ENCODE results near the gene COBL.

COBL gene

DNA sequence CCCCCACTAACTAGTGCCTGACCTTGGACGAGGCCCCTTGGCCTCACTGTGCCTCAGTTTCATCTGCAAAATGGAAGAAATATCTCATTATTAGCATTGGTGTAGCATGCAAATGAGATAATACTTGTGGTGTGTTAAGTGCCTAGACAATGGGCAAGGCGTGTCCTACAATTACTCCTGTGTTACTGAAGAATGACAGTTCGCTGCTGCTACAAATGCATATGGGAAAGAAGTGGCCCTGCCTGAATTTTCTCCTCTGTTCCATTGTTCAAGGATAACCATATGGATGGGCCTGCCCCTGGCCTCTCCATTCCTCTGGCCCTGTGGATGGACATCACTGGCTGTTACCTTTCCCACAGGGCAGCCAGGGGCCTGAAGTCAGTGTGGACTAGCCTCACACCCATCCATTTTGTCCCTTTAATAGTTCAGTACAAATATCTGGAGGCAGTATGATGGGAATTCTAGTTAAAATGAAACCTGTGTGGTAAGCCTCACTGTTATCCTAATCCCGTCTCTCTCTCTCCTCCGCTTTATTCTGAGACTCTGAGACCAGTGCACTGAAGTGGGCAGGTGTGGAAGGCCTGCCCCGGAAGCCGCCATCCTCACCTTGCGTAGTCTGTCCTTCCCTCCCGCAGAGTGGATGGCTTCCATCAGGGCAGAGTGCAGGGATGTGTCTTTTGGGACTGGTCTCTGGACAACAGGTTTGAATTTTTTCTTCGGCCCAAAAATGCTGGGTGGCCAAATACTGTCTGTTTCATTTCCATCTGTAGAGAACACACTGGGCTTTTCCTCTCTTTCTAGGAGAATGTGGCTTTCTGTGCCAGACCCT is 289.3 kb downstream of the COBL start:
- DNase-seq (ENCODE audit: low spot score) = no peak
- TF ChIP-seq, protein P1, sequence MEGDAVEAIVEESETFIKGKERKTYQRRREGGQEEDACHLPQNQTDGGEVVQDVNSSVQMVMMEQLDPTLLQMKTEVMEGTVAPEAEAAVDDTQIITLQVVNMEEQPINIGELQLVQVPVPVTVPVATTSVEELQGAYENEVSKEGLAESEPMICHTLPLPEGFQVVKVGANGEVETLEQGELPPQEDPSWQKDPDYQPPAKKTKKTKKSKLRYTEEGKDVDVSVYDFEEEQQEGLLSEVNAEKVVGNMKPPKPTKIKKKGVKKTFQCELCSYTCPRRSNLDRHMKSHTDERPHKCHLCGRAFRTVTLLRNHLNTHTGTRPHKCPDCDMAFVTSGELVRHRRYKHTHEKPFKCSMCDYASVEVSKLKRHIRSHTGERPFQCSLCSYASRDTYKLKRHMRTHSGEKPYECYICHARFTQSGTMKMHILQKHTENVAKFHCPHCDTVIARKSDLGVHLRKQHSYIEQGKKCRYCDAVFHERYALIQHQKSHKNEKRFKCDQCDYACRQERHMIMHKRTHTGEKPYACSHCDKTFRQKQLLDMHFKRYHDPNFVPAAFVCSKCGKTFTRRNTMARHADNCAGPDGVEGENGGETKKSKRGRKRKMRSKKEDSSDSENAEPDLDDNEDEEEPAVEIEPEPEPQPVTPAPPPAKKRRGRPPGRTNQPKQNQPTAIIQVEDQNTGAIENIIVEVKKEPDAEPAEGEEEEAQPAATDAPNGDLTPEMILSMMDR (IDR thresholded peaks at IDR 0.05; ENCODE audit: extremely low read depth, missing control alignments) = no peak

DNA sequence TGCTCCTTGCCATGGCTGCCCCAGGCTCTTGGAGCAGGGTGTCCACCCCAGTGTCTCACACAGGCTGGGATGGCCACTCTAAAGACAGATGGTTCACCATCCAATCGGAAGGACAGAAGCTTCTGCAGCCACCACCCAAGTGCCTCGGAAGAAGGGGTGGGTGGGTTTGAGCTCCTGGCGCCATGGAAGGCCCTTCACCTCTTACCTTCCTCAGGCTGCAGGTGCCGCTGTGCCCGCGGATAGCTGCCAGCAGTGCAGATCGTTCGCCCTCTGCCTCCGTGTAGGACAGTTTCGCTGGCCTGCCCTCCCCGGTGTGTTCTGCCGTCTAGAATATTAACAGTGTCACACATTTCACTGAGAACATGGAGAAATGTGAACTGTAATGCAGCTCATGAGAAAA is 290.3 kb downstream of the COBL start:
- no peak for DNase-seq (ENCODE audit: low spot score)
- TF ChIP-seq, protein P1 (IDR thresholded peaks at IDR 0.05; ENCODE audit: extremely low read depth, missing control alignments) = no peak

DNA sequence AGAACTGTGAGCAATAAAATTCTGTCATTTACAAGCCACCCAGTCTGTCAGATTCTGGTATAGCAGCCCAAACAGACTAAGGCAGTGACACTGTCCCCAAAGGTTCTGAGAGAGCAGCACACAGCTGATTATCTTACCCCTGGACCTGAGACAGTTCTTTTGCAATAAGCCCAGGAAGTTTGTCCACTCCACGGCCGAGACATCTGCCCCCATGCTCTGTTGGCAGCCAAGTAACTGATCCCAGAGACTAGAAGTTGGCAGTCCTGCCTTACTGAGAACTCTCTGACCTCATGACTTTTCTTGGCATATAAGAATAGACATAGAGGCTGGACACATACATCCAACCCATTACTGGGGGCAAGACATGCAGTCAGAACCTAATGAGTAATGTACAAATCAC is 290.9 kb downstream of the COBL start:
- no peak for DNase-seq (ENCODE audit: low spot score)
- TF ChIP-seq, protein P1 (IDR thresholded peaks at IDR 0.05; ENCODE audit: extremely low read depth, missing control alignments) = no peak

DNA sequence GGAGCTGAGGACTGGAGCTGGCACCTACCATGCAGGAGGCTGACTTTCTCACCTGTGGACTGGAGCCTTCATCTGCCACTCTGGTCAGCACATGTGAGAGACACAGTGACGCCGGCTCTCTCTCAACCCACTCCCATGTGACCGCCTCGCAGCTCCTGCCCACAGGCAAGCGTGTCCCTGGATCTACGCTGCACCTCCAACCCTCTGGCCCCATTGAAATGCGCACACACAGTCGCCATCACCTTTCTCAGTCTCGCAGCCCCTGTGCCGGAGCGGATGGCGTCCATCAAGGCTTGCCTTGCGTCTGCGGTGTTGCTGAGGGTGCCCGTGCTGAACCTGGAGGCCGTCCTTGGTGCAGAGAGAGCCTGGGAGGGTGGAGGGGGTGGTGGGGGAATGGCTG is 291.7 kb downstream of the COBL start:
- no peak for DNase-seq (ENCODE audit: low spot score)
- TF ChIP-seq, protein P1 (IDR thresholded peaks at IDR 0.05; ENCODE audit: extremely low read depth, missing control alignments) = no peak

DNA sequence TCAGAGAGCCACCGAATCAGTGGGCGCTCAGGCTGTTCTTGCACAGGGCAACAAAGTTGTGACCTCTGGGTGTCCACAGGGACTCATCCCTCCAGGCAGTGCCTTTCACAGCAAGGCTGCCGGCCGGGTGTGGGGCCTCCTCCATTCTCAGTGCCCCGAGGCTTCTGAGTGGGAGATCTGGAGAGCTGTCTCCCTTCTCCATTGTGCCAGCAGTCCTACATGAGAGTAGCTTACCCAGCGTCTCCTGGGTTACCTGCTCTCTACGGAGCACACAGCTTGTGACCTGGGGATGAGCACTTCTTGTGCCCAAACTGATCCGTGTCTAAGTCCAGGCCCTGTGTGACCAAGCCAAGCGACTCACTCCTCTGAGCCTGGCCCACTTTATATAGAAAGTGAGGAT is 293.1 kb downstream of the COBL start:
- no peak for DNase-seq (ENCODE audit: low spot score)
- TF ChIP-seq, protein P1 (IDR thresholded peaks at IDR 0.05; ENCODE audit: extremely low read depth, missing control alignments) = no peak

DNA sequence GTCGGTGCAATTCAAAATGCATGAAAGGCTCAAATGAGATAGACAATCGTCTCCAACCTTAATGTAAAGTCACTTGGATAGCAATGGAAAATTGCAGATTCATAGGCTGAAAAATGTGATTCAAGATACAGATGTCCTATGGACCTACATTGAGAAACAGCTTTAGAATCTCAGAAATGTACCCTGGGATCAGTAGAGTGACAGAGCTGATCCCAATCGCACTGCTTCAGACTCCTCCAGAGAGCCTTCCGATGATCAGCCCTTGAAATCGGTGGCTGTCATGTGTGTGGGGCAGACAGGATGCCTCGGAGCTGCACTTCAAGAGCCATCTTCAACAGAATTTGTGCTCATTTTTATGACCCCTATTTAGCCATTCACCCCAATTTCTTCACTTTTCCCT is 293.8 kb downstream of the COBL start:
- no peak for DNase-seq (ENCODE audit: low spot score)
- TF ChIP-seq, protein P1 (IDR thresholded peaks at IDR 0.05; ENCODE audit: extremely low read depth, missing control alignments) = no peak

DNA sequence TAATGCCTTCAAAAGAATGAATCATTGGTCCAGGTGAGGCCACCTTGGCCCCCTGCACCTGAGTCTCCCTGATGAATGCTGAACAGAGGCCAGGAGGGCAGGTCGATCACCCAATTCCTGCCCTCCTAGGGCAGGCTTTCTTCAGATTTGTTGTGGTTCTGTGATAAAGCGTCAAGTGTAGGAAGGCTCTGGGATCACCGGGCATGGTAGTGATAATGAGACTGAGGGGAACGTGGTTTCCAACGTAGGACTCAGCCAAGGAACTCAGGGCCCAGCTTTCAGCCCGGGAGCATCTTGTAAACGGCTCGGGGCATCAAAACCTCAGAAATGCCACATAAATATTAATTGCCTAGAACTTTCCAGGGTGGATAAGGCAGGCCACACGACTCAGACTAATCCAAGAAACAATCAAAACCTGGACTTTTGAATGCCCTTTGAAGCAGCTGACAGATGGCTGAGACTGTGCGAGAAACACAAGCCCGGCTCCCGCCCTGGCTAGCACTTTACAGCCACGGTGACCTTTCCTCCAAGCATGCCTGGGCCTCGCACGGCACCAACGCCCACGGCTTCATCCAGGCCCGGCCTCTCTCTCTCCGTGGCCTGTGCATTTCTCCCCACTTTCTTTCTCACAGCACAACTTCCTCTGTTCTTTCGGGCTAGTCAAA is 294.6 kb downstream of the COBL start:
- DNase-seq (ENCODE audit: low spot score) = no peak
- TF ChIP-seq, protein P1 (IDR thresholded peaks at IDR 0.05; ENCODE audit: extremely low read depth, missing control alignments) = no peak
